ENCODE measurements around the gene MOGAT3. TPM values are rescaled to one million over a fixed set of nuclear protein-coding genes. Genes with fewer than 3 reads are reported as not detected.
A peak's percentile ranks its signal among the peaks of the same experiment; 100 is the strongest.

MOGAT3 gene
- total RNA-seq, 1 donor from 2014 or later: not detected

DNA sequence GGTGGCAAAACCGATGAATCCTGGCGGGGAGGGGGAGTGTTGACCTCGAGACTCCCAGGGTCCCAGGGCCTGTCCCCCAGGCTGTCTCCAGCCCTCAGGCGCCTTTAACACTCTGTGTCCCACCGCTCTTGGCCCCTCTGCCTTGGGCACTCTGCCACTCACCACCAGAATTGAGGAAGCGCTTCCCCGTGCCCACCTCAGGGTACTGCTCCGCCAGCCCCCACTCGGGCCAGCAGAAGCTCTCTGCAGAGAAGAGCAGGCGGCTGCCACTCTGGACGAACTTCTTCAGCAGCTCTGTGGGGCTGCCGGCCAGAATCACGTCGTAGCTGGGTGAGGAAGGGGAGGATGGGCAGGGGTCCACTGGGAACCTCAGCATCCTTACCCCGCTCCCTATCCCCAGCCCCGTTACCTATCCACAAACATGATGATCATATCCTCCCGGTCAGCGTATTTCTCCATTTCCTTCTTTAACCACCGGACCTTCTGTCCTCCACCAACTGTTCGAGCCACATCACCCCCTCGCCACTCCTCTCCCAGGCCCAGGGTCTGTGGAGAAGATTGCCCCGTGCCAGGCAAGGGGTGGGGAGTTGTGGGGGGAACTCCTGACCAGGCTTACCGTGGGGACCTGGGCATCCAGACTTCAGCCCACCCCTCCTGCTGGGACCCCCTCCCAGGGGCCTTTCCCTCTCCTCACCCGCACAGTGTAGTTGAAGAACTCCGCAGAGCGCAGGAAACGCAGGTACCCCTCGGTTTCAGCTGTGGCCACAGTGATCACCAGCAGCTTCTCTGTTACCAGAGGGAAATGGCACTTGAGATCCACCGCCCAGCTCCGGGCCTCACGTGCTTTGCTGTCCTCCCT is 15.4 kb upstream of the MOGAT3 start:
- Mint-ChIP-seq H3K9me3 (no peaks in the 10 kb centered on the region), H3K4me3 (peak overlapping the region; percentile 98), H3K4me1 (peaks cover 23% of the 10 kb centered on the region), H3K36me3 (ENCODE audit: low read depth) (no peaks in the 10 kb centered on the region), H3K27ac (ENCODE audit: unreplicated experiment) (peak overlapping the region; percentile 84), H3K27me3 (ENCODE audit: low read depth) (no peaks in the 10 kb centered on the region)
- no peak for DNase-seq (ENCODE audit: low read depth, low spot score)
- TF ChIP-seq CTCF (conservative IDR thresholded peaks at IDR 0.05): no peak

GRCh38 chr7:101212014-101212413 is 11.2 kb upstream of the MOGAT3 start:
- no peaks in the 10 kb centered on the region for H3K9me3 Mint-ChIP-seq
- H3K4me1 Mint-ChIP-seq: peaks cover 10% of the 10 kb centered on the region
- no peak overlapping the region for H3K4me3 Mint-ChIP-seq
- no peaks in the 10 kb centered on the region for H3K36me3 Mint-ChIP-seq (ENCODE audit: low read depth)
- no peak for TF ChIP-seq CTCF (conservative IDR thresholded peaks at IDR 0.05)
- H3K27ac Mint-ChIP-seq (ENCODE audit: unreplicated experiment): no peak overlapping the region
- no peak for DNase-seq (ENCODE audit: low read depth, low spot score)
- no peaks in the 10 kb centered on the region for H3K27me3 Mint-ChIP-seq (ENCODE audit: low read depth)

DNA sequence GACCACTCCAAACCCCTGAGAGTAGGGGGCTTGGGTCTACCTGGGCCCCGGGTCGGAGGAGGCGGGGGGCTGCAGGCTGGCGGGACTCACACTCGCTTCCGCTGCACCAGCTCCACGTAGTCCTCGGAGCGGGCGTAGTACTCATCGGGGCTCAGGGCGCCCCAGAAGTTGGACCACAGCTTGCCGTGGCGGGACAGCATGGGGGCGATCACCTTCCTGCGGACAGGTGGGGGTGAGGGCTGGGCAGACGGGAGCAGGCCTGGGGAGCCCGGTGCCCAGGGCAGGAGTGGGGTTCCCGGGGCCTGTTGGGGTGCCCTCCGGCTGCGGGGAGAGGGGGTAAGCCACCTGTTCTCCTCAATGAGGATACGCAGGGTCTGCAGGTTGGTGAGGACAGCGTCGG is 10.7 kb upstream of the MOGAT3 start:
- Mint-ChIP-seq H3K4me1 (peaks cover 6% of the 10 kb centered on the region), H3K4me3 (no peak overlapping the region), H3K9me3 (no peaks in the 10 kb centered on the region), H3K27ac (ENCODE audit: unreplicated experiment) (no peak overlapping the region), H3K27me3 (ENCODE audit: low read depth) (no peaks in the 10 kb centered on the region), H3K36me3 (ENCODE audit: low read depth) (no peaks in the 10 kb centered on the region)
- DNase-seq (ENCODE audit: low read depth, low spot score): no peak
- TF ChIP-seq CTCF (conservative IDR thresholded peaks at IDR 0.05): no peak

DNA sequence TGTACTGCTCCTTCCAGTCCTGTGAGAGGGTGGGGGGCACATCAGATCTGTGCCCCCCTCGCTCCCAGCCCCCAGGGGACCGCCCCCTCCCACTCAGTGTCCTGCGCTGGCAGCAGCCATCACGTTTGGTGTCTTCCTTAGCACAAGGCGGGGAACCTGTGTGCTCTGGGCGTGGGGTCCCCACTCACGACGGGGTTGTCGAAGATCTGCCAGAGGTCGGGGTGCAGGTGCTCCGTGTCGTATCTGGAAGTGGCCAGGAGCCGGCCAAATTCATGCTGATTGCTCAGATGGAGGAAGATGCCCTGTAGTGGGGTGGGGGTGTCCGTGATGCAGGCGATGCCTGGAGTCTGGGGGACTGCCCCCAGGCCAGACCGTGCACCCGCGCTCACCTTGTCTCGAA is 9.3 kb upstream of the MOGAT3 start:
- no peak for DNase-seq (ENCODE audit: low read depth, low spot score)
- Mint-ChIP-seq H3K27me3 (ENCODE audit: low read depth) (peaks cover 2% of the 10 kb centered on the region), H3K36me3 (ENCODE audit: low read depth) (no peaks in the 10 kb centered on the region), H3K9me3 (no peaks in the 10 kb centered on the region), H3K4me3 (no peak overlapping the region), H3K4me1 (no peaks in the 10 kb centered on the region), H3K27ac (ENCODE audit: unreplicated experiment) (no peak overlapping the region)
- no peak for TF ChIP-seq CTCF (conservative IDR thresholded peaks at IDR 0.05)

DNA sequence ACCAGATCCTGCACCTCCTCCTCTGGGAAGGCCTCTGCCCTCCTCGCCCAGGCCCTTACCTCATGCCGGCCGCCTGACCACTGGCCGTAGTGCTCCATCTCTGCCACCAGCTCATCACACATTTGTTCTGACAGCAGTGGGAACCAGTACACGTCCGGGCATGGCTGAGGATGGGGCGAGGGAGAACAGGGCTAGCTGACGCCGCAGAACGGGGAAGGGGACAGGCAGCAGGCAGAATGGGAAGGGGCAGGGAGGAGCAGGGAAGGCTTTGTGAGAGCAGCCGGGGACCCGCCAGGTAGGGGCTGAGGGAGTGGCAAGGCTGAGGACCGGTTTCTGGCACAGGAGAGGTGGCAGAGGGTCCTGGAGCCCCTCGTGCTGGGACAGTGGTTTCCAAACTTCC is 8.0 kb upstream of the MOGAT3 start:
- Mint-ChIP-seq H3K4me1 (no peaks in the 10 kb centered on the region), H3K27ac (ENCODE audit: unreplicated experiment) (peak overlapping the region; percentile 50), H3K9me3 (no peaks in the 10 kb centered on the region), H3K36me3 (ENCODE audit: low read depth) (no peaks in the 10 kb centered on the region), H3K4me3 (no peak overlapping the region), H3K27me3 (ENCODE audit: low read depth) (peaks cover 10% of the 10 kb centered on the region)
- no peak for TF ChIP-seq CTCF (conservative IDR thresholded peaks at IDR 0.05)
- DNase-seq (ENCODE audit: low read depth, low spot score): no peak

Data from neural crest cell (in vitro differentiated cells).